MM.1S (cell line): ENCODE results near the gene IL1RAP.

ENCODE experiments used
- DNase-seq: peaks from one replicate; pipeline ENCODE4 v3.0.0-alpha.2; 2015
- H2AFZ ChIP-seq: fragments of 300-600 bp; sonication (generic); 2 replicates; pipeline ENCODE4 v1.6.0; 2016; ENCODE audit warnings: antibody characterized with exemption, low read length
- H3F3A ChIP-seq: fragments of 300-600 bp; sonication (generic); 2 replicates; pipeline ENCODE4 v1.6.1; 2016; ENCODE audit warnings: mild to moderate bottlenecking, antibody characterized with exemption, low read length, moderate library complexity, mixed read lengths; ENCODE audit not compliant: insufficient read depth
- H3K27ac ChIP-seq: fragments of 300-600 bp; sonication (generic); 2 replicates; pipeline ENCODE4 v1.5.1; 2016; ENCODE audit warnings: mild to moderate bottlenecking, low read length
- H3K27me3 ChIP-seq: fragments of 300-600 bp; sonication (generic); replicated peaks from 2 replicates; pipeline ENCODE4 v1.6.0; 2016; ENCODE audit warnings: low read length; ENCODE audit not compliant: insufficient read depth
- H3K36me3 ChIP-seq: fragments of 300-600 bp; sonication (generic); replicated peaks from 2 replicates; pipeline ENCODE4 v1.6.1; 2016; ENCODE audit warnings: mild to moderate bottlenecking, low read length, mixed read lengths; ENCODE audit not compliant: insufficient read depth
- H3K4me1 ChIP-seq: fragments of 300-600 bp; sonication (generic); 2 replicates; pipeline ENCODE4 v1.6.1; 2016; ENCODE audit warnings: low read length, mixed read lengths
- H3K4me2 ChIP-seq: fragments of 300-600 bp; sonication (generic); 2 replicates; pipeline ENCODE4 v1.6.0; 2016; ENCODE audit warnings: low read depth, low read length
- H3K4me3 ChIP-seq: fragments of 300-600 bp; sonication (generic); 2 replicates; pipeline ENCODE4 v1.5.1; 2016; ENCODE audit warnings: low read length, mixed read lengths
- H3K79me2 ChIP-seq: fragments of 300-600 bp; sonication (generic); 2 replicates; pipeline ENCODE4 v1.6.1; 2016; ENCODE audit warnings: mixed run types, low read length, mixed read lengths
- H3K9ac ChIP-seq: fragments of 300-600 bp; sonication (generic); 2 replicates; pipeline ENCODE4 v1.6.1; 2016; ENCODE audit warnings: low read length, mixed read lengths
- H3K9me2 ChIP-seq: fragments of 300-600 bp; sonication (generic); replicated peaks from 2 replicates; pipeline ENCODE4 v1.6.1; 2016; ENCODE audit warnings: mild to moderate bottlenecking, low read length, mixed read lengths; ENCODE audit not compliant: insufficient read depth
- H3K9me3 ChIP-seq: fragments of 300-600 bp; sonication (generic); replicated peaks from 2 replicates; pipeline ENCODE4 v1.6.1; 2016; ENCODE audit warnings: mild to moderate bottlenecking, low read length, mixed read lengths; ENCODE audit not compliant: insufficient read depth
- H4K20me1 ChIP-seq: fragments of 300-600 bp; sonication (generic); 2 replicates; pipeline ENCODE4 v1.6.1; 2016; ENCODE audit warnings: mild to moderate bottlenecking, low read length, moderate library complexity, mixed read lengths; ENCODE audit not compliant: insufficient read depth
- EZH2 ChIP-seq: fragments of 300-600 bp; sonication (generic); optimal IDR thresholded peaks from 2 replicates; pipeline ENCODE3; 2017; ENCODE audit warnings: low read depth, mild to moderate bottlenecking, antibody characterized with exemption, low read length, mixed read lengths
- EZH2phosphoT487 ChIP-seq: fragments of 300-600 bp; sonication (generic); IDR thresholded peaks from 2 replicates; pipeline ENCODE4 v1.6.1; 2018; ENCODE audit warnings: antibody characterized with exemption, low read length
- TF ChIP-seq, protein P1 (sequence below): fragments of 300-600 bp; sonication (generic); IDR thresholded peaks from 2 replicates; pipeline ENCODE4 v1.5.1; 2016; ENCODE audit warnings: antibody characterized with exemption, low read length, mixed read lengths

Gene IL1RAP

DNA sequence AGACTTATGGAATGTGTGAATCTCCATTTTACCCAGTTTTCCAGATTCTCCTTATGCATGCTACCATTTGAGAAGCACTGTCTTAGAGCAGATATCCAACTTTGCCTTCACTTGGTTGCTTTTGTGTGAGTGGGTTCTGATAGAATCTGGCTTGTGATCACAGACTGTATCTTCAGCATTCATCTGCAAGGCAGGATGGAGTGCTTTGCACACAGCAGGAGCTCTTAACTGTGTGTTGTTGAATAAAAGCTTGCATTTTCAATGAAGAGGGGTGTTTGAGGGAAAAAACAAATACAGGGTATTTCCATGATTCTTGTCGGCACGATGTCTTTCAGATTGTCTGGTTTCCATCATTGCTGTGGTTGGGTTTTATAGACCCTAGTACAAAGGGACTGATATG, 24.4 kb downstream of the IL1RAP start:
- H3K9ac ChIP-seq, result no peak overlapping the region
- no peaks in the 10 kb centered on the region for H4K20me1 ChIP-seq
- H3K36me3 ChIP-seq, result no peaks in the 10 kb centered on the region
- H3K9me2 ChIP-seq, result no peaks in the 10 kb centered on the region
- no peak overlapping the region for H3K4me2 ChIP-seq
- H3F3A ChIP-seq, result no peaks in the 10 kb centered on the region
- H3K27me3 ChIP-seq, result no peaks in the 10 kb centered on the region
- no peak for DNase-seq
- H3K4me3 ChIP-seq, result no peak overlapping the region
- H3K27ac ChIP-seq, result no peak overlapping the region
- H3K9me3 ChIP-seq, result no peaks in the 10 kb centered on the region
- H3K4me1 ChIP-seq, result no peaks in the 10 kb centered on the region
- H3K79me2 ChIP-seq, result no peaks in the 10 kb centered on the region
- no peak overlapping the region for H2AFZ ChIP-seq
- TF ChIP-seq EZH2phosphoT487 (no peak), EZH2 (no peak)
- TF ChIP-seq, protein P1, sequence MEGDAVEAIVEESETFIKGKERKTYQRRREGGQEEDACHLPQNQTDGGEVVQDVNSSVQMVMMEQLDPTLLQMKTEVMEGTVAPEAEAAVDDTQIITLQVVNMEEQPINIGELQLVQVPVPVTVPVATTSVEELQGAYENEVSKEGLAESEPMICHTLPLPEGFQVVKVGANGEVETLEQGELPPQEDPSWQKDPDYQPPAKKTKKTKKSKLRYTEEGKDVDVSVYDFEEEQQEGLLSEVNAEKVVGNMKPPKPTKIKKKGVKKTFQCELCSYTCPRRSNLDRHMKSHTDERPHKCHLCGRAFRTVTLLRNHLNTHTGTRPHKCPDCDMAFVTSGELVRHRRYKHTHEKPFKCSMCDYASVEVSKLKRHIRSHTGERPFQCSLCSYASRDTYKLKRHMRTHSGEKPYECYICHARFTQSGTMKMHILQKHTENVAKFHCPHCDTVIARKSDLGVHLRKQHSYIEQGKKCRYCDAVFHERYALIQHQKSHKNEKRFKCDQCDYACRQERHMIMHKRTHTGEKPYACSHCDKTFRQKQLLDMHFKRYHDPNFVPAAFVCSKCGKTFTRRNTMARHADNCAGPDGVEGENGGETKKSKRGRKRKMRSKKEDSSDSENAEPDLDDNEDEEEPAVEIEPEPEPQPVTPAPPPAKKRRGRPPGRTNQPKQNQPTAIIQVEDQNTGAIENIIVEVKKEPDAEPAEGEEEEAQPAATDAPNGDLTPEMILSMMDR, result no peak

DNA sequence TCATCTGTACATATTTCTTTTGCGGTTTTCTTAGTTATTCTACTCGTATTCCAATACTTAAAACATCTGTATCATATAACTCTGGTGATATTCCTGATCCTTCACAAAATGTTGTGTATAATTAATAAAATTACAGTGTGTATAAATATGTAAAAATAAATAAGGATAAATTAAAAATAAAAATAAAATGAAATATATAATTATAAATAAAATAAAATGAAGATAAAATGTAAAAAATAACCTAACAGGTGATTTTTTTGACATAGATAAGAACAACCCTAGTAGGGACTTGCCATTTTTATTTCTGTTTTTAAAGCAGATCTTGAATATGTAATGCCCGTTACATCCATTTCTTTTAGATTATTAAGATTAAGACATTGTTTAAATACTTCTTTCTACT, 25.6 kb downstream of the IL1RAP start:
- no peaks in the 10 kb centered on the region for H3K79me2 ChIP-seq

DNA sequence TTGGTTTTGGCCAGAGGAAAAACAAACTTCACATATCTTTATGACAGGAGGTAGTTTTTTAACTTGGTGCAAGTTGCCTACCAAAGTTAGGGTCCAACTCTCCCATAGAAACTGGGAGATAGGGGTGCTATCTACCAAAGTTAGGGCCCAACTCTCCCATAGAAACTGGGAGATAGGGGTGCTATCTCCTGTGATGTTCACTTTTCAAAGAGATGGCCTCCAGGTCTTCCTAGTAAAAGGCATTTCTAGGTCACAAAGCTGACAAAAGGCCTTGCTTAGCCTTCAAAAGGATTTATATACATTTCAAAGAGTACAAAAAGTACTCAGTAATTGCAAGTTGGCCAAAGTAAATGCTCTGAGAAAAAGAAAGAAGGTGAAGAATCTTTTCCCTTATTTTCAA, 27.1 kb downstream of the IL1RAP start:
- no peaks in the 10 kb centered on the region for H3K79me2 ChIP-seq
- H3K27me3 ChIP-seq, result no peaks in the 10 kb centered on the region

More for the DNA sequence above, 25.6 kb downstream of the IL1RAP start:
- DNase-seq, result no peak
- Histone ChIP-seq H3K9ac (no peak overlapping the region), H2AFZ (no peak overlapping the region), H3K4me3 (no peak overlapping the region), H3K27me3 (no peaks in the 10 kb centered on the region), H3K4me2 (no peak overlapping the region), H3F3A (no peaks in the 10 kb centered on the region), H3K9me2 (no peaks in the 10 kb centered on the region), H3K4me1 (no peaks in the 10 kb centered on the region), H3K36me3 (no peaks in the 10 kb centered on the region), H3K27ac (no peak overlapping the region), H4K20me1 (no peaks in the 10 kb centered on the region), H3K9me3 (no peaks in the 10 kb centered on the region)
- TF ChIP-seq EZH2phosphoT487 (no peak), EZH2 (no peak)
- TF ChIP-seq, protein P1, result no peak

More for the DNA sequence above, 27.1 kb downstream of the IL1RAP start:
- H3K4me1 ChIP-seq, result no peaks in the 10 kb centered on the region
- no peak for DNase-seq
- TF ChIP-seq EZH2phosphoT487 (no peak), EZH2 (no peak)
- TF ChIP-seq, protein P1, result no peak
- no peaks in the 10 kb centered on the region for H3K36me3 ChIP-seq
- no peaks in the 10 kb centered on the region for H3K9me2 ChIP-seq
- H2AFZ ChIP-seq, result no peak overlapping the region
- no peak overlapping the region for H3K4me3 ChIP-seq
- H3K9me3 ChIP-seq, result no peaks in the 10 kb centered on the region
- no peak overlapping the region for H3K9ac ChIP-seq
- no peak overlapping the region for H3K27ac ChIP-seq
- H4K20me1 ChIP-seq, result no peaks in the 10 kb centered on the region
- no peak overlapping the region for H3K4me2 ChIP-seq
- H3F3A ChIP-seq, result no peaks in the 10 kb centered on the region
